GM10847 (cell line): ENCODE results near the gene BMERB1.

Experiments
- POLR2A ChIP-seq: IDR thresholded peaks from 2 replicates; pipeline ENCODE4 v1.6.1; 2011; ENCODE audit not compliant: insufficient read length; ENCODE audit errors: extremely low read depth

The BMERB1 gene

DNA sequence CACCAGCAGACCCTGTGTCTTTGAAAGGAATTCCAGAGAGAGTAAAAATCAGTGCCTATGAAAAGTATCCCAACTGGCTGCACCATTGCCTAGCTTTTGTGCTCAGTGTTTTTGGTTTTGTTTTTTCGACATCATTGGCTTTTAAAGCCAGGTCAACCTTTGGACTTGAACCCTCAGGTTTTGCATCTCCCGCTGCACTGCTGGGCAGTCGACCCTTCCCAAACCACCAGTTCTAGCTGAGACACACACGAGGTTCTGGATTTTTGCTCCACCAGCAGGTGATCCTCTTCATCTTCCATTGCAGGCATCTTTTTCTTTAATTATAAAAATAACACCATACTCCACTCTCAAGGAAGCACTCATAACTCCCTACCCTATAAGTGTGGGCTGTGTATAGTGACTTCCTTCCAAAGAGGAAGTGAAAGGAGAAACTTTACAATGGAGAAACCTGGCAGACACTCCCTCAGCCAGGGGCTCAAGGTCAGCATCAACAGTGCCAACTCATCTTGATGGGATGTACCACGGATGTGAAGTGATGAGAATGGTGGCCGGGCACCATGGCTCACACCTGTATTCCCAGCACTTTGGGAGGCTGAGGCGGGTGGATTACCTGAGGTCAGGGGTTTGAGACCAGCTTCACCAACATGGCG is 57.8 kb downstream of the BMERB1 start:
- no peak for TF ChIP-seq POLR2A

DNA sequence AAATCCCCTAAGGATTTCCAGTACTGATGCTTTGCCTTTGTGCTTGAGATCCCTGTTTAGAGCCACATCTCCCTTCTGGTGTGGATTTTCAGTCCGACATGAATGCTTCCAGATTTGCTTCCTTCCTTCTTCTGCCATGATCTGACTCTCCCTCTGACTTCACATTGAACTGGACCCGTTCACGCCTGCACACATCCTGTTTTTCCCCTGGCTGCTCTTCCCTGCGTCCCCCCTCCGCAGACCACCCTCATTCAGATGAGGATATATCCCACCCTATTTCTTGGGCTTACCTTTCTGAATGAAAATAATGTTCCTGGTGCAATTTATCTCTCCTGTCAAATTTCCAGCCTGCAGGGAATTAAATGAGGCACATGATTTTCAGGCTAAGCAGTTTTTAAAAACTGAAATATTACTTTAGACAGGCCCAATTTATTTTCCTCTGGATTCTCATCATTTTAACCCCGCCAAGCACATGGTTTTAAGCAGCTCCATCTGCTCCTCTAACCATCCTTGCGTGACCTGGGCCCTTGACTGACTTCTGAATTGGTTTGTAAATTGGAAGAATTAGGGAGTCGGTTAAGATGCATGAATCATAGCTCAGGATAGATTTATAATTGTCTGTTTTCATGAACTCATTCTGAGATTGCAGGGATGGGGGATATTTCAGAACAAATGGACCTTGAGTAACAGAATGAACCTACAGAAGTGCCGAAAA is 59.2 kb downstream of the BMERB1 start:
- no peak for TF ChIP-seq POLR2A

GRCh38 chr16:15494236-15494635 is 59.8 kb downstream of the BMERB1 start:
- no peak for TF ChIP-seq POLR2A

DNA sequence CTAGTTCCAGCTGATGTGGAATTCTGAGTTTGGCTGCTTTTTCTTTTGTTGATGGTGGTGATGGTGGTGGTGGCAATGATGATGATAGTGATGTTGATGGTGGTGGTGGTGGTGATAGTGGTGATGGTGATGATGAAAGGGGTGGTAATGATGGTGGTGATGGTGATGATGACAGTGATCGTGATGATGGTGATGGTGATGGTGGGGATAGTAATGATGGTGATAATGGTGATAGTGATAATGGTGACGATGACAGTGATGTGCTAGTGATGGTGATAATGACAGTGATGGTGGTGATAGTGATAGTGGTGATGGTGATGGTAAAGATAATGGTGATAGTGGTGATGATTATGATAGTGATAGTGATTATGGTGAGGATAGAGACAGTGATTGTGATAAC is 61.5 kb downstream of the BMERB1 start:
- no peak for TF ChIP-seq POLR2A

- no peak for TF ChIP-seq POLR2A
Measured at GRCh38 chr16:15498427-15499175, 64.2 kb downstream of the BMERB1 start.

DNA sequence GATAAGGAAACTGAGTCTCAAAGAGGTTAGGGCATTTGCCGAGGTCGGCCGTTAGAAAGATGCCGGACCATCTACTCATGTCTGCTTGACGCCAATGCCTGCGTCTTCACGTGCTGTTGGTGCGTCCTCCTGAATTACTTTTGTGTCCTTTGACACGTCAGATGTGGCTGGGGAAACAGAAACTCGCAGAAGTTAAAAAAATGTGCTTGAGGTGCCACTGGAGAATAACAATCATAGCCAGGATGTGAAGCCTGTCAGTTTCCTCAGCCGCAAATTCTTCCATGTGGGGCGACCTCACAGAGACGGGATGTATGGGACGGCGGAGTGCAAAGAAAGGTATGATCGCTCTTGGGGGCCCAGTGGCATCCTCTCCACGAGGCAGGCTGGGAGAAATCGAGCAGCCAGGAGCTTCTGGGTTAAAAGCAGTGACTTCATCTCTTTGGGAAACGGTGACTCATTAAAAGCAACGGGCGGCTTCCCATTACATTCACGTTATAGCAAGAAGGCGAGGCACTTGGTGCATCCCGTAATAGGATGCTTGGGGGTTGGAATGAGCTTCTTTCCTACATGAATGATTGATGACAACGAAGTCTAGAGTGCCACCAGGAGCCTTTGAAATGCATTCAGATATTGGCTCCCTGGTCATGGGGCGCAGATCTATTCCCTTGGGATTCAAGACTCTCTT is 67.8 kb downstream of the BMERB1 start:
- no peak for TF ChIP-seq POLR2A

GRCh38 chr16:15506441-15506840 is 72.1 kb downstream of the BMERB1 start:
- TF ChIP-seq POLR2A = no peak

- TF ChIP-seq POLR2A = no peak
Measured at GRCh38 chr16:15507301-15507958, 73.0 kb downstream of the BMERB1 start.

- TF ChIP-seq POLR2A = no peak
Measured at GRCh38 chr16:15507959-15508627, 73.7 kb downstream of the BMERB1 start.

GRCh38 chr16:15509051-15509592 is 74.7 kb downstream of the BMERB1 start:
- no peak for TF ChIP-seq POLR2A

DNA sequence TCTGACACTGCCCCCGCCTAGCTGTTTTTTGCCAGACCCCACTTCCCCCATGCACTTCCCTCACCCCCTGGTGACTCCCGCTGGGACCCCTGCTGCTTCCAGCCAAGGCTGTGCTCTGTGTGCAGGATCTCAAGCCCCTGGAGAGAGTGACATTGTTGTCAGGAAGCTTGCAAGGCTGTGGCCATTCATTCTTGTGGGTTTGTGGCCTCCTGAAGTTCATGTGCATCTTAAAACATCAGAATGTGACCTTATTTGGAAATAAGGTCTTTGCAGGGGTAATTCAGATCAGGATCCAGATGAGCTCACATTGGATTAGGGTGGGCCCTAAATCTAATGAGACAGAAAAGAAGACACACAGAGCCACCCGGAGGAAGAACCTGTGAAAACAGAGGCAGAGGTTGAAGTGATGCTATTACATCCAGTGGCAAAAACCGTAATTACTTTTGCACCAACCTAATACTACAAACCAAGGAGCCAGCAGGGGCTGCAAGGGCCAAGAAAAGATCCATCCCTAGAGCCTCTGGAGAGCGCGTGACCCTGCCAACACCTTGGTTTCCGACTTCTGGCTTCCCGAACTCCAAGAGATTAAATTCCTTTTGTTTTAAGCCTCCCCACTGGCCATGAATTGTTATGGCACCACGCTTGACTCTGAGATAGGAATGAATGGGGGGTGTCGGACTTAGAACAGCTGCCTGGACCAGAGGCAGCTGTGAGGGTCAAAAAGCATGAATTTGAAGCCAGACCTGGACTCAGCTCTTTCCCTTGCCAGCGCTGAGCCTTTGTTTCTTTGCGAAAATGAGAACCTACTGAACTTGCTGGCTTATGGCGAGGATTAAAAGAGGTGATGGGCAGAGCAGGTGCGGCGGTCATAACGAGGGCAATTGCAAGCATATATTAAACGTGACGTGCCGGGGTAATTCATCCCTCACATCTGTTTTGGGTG is 75.5 kb downstream of the BMERB1 start:
- TF ChIP-seq POLR2A = no peak

- no peak for TF ChIP-seq POLR2A
Measured at GRCh38 chr16:15510992-15511391, 76.6 kb downstream of the BMERB1 start.
